HEK293 (cell line): ENCODE results near the gene SPEM3.

Experiments used
- CTCF ChIA-PET: fragments of 350-600 bp; formaldehyde crosslinking; extraction: SDS; loops from one replicate; lab custom pipeline; 2021; ENCODE audit warnings: antibody characterized with exemption; lab: Yijun Ruan, JAX
- POLR2A ChIA-PET: fragments of 300-600 bp; formaldehyde crosslinking; extraction: SDS; loops from one replicate; lab custom pipeline; 2020; ENCODE audit warnings: antibody characterized with exemption, inconsistent platforms; lab: Yijun Ruan, JAX
- H3K27ac ChIP-seq: fragments of 200-500 bp; sonication (Bioruptor generic); 2 replicates; pipeline ENCODE4 v1.5.1; 2014; ENCODE audit warnings: low read depth, low read length, control low read depth, inconsistent platforms; ENCODE audit errors: extremely low read depth
- H3K36me3 ChIP-seq, 2 experiments: fragments of 200-500 bp in 1 of 2; sonication (Bioruptor generic) in 1 of 2; 1 replicate in 1 of 2; 2 replicates in 1 of 2; pipeline ENCODE4 v1.5.1; 2014 to 2017; ENCODE audit warnings: inconsistent platforms in 2 of 2, low read length in 2 of 2; ENCODE audit not compliant: control insufficient read depth in 2 of 2, insufficient read depth in 1 of 2
- H3K4me1 ChIP-seq: fragments of 200-500 bp; sonication (Bioruptor generic); 2 replicates; pipeline ENCODE4 v1.5.1; 2014; ENCODE audit warnings: mild to moderate bottlenecking, low read length, inconsistent platforms; ENCODE audit not compliant: control insufficient read depth, insufficient read depth
- H3K4me3 ChIP-seq: 2 replicates; pipeline ENCODE4 v1.5.1; 2011; ENCODE audit warnings: low read depth, mild to moderate bottlenecking, control low read depth, low read length, moderate library complexity
- H3K9me3 ChIP-seq: fragments of 200-500 bp; sonication (Bioruptor generic); 2 replicates; pipeline ENCODE4 v1.5.1; 2014; ENCODE audit warnings: low read depth, low read length, inconsistent platforms; ENCODE audit not compliant: control insufficient read depth, insufficient read depth
- IKZF3 ChIP-seq: fragments of 450-650 bp; IDR thresholded peaks from 2 replicates; pipeline ENCODE4 v1.5.0; 2018; ENCODE audit warnings: missing biosample characterization, mild to moderate bottlenecking, missing genetic modification characterization, moderate library complexity
- PRDM1 ChIP-seq: fragments of 450-650 bp; formaldehyde crosslinking; IDR thresholded peaks from 2 replicates; pipeline ENCODE4; 2016; ENCODE audit warnings: missing biosample characterization, missing genetic modification characterization
- WT1 ChIP-seq: fragments of 450-650 bp; formaldehyde crosslinking; IDR thresholded peaks from 2 replicates; pipeline ENCODE4 v1.5.1; 2016; ENCODE audit warnings: missing biosample characterization, missing genetic modification characterization
- YY2 ChIP-seq: fragments of 450-650 bp; formaldehyde crosslinking; IDR thresholded peaks from 2 replicates; pipeline ENCODE4 v1.5.1; 2016; ENCODE audit warnings: missing biosample characterization, missing genetic modification characterization
- ZBTB48 ChIP-seq: fragments of 450-650 bp; formaldehyde crosslinking; IDR thresholded peaks from 2 replicates; pipeline ENCODE4 v1.5.1; 2016; ENCODE audit warnings: missing biosample characterization, missing genetic modification characterization
- ZFP37 ChIP-seq: fragments of 450-650 bp; formaldehyde crosslinking; IDR thresholded peaks from 2 replicates; pipeline ENCODE4 v1.5.1; 2016; ENCODE audit warnings: missing biosample characterization, missing genetic modification characterization
- ZFP69B ChIP-seq: fragments of 450-650 bp; formaldehyde crosslinking; IDR thresholded peaks from 2 replicates; pipeline ENCODE4 v1.5.1; 2016; ENCODE audit warnings: missing biosample characterization, missing genetic modification characterization
- ZNF302 ChIP-seq: fragments of 450-650 bp; formaldehyde crosslinking; IDR thresholded peaks from 2 replicates; pipeline ENCODE4 v1.5.1; 2016; ENCODE audit warnings: missing biosample characterization, missing genetic modification characterization, low read depth
- ZNF341 ChIP-seq: fragments of 450-650 bp; formaldehyde crosslinking; IDR thresholded peaks from 2 replicates; pipeline ENCODE4; 2016; ENCODE audit warnings: low read depth, missing biosample characterization, missing genetic modification characterization
- ZNF37A ChIP-seq: fragments of 450-650 bp; IDR thresholded peaks from 2 replicates; pipeline ENCODE4 v1.5.1; 2018; ENCODE audit warnings: missing biosample characterization, missing genetic modification characterization
- ZNF623 ChIP-seq: fragments of 450-650 bp; formaldehyde crosslinking; IDR thresholded peaks from 2 replicates; pipeline ENCODE4 v1.5.1; 2016; ENCODE audit warnings: missing biosample characterization, missing genetic modification characterization
- ZNF830 ChIP-seq: fragments of 450-650 bp; IDR thresholded peaks from 2 replicates; pipeline ENCODE4 v1.5.0; 2018; ENCODE audit warnings: missing biosample characterization, missing genetic modification characterization, low read depth, mild to moderate bottlenecking, moderate library complexity
- ZNF843 ChIP-seq: fragments of 450-650 bp; formaldehyde crosslinking; IDR thresholded peaks from 2 replicates; pipeline ENCODE4 v1.5.1; 2016; ENCODE audit warnings: missing biosample characterization, missing genetic modification characterization
- ZSCAN16 ChIP-seq: fragments of 450-650 bp; formaldehyde crosslinking; IDR thresholded peaks from 2 replicates; pipeline ENCODE4 v1.5.1; 2016; ENCODE audit warnings: missing biosample characterization, missing genetic modification characterization
- TF ChIP-seq, protein P1 (sequence below): fragments of 450-650 bp; formaldehyde crosslinking; IDR thresholded peaks from 2 replicates; pipeline ENCODE4 v1.5.1; 2016; ENCODE audit warnings: missing biosample characterization, missing genetic modification characterization
- TF ChIP-seq, protein P2 (sequence below): fragments of 450-650 bp; formaldehyde crosslinking; optimal IDR thresholded peaks from 2 replicates; pipeline ENCODE3; 2016; ENCODE audit warnings: missing biosample characterization, mild to moderate bottlenecking, missing genetic modification characterization

The SPEM3 gene

DNA sequence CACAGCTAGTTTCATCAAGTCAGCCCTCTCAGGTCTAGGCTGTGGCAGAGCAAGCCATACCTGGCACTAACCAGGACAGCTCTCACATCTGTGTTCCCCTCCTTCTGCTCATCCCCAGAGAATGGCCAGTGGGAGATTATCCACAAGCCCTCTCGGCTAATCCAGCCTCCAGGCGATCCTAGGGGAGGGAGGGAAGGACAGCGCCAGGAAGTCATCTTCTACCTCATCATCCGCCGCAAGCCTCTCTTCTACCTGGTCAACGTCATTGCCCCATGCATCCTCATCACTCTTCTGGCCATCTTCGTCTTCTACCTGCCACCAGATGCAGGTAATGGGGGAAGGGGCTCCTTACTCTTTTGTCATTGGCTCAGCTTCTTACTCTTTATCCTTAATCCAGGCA lies 19.8 kb downstream of the SPEM3 start (continued):
- TF ChIP-seq ZBTB48 (no peak), ZFP37 (tag by site-specific recombination) (no peak), ZNF37A (tag by site-specific recombination) (no peak)

DNA sequence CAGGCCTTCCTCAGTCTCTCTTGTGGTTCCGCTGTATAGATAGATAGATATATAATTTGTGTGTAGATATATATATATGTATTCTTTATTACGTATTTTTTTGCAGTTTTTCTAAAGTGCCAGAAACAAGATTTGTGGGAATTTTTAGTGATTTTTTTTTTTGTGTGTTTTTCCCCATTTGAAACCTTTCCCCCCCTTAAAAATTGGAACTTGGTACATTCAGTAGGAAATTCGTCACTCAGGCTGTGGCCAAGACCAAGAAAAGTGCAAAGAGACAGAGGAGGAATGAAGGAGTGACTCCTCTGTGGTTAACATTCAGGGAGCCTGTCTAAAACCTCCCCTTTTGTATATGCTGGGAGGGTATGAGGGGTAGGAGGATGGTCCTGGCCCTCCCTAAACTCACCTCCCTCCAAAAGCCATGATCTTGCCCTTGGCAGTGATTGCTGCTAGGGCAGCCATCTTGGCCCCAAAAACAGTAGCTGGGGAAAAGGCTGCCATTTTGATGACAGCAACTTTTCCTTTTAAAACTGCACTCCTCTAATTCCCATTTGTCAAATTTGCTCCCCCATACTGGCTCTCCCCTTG lies 31.4 kb downstream of the SPEM3 start:
- Histone ChIP-seq H3K36me3 (peaks cover 3 to 30% of the 10 kb centered on the region in 2 experiments; a peak in 2 of 3 replicates), H3K4me1 (no peaks in the 10 kb centered on the region), H3K9me3 (no peaks in the 10 kb centered on the region), H3K4me3 (no peak overlapping the region), H3K27ac (no peak overlapping the region)
- ChIA-PET CTCF (no interaction called here), POLR2A (no interaction called here)
- TF ChIP-seq ZNF302 (no peak), WT1 (tag by site-specific recombination) (peak; percentile 76), ZNF830 (tag by site-specific recombination) (no peak), YY2 (tag by site-specific recombination) (peak; percentile 51; the same call in 1 of the 2 replicates), ZNF843 (tag by site-specific recombination) (no peak)
- TF ChIP-seq, protein P1, sequence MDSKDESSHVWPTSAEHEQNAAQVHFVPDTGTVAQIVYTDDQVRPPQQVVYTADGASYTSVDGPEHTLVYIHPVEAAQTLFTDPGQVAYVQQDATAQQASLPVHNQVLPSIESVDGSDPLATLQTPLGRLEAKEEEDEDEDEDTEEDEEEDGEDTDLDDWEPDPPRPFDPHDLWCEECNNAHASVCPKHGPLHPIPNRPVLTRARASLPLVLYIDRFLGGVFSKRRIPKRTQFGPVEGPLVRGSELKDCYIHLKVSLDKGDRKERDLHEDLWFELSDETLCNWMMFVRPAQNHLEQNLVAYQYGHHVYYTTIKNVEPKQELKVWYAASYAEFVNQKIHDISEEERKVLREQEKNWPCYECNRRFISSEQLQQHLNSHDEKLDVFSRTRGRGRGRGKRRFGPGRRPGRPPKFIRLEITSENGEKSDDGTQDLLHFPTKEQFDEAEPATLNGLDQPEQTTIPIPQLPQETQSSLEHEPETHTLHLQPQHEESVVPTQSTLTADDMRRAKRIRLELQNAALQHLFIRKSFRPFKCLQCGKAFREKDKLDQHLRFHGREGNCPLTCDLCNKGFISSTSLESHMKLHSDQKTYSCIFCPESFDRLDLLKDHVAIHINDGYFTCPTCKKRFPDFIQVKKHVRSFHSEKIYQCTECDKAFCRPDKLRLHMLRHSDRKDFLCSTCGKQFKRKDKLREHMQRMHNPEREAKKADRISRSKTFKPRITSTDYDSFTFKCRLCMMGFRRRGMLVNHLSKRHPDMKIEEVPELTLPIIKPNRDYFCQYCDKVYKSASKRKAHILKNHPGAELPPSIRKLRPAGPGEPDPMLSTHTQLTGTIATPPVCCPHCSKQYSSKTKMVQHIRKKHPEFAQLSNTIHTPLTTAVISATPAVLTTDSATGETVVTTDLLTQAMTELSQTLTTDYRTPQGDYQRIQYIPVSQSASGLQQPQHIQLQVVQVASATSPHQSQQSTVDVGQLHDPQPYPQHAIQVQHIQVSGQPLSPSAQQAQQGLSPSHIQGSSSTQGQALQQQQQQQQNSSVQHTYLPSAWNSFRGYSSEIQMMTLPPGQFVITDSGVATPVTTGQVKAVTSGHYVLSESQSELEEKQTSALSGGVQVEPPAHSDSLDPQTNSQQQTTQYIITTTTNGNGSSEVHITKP = peak; percentile 80

DNA sequence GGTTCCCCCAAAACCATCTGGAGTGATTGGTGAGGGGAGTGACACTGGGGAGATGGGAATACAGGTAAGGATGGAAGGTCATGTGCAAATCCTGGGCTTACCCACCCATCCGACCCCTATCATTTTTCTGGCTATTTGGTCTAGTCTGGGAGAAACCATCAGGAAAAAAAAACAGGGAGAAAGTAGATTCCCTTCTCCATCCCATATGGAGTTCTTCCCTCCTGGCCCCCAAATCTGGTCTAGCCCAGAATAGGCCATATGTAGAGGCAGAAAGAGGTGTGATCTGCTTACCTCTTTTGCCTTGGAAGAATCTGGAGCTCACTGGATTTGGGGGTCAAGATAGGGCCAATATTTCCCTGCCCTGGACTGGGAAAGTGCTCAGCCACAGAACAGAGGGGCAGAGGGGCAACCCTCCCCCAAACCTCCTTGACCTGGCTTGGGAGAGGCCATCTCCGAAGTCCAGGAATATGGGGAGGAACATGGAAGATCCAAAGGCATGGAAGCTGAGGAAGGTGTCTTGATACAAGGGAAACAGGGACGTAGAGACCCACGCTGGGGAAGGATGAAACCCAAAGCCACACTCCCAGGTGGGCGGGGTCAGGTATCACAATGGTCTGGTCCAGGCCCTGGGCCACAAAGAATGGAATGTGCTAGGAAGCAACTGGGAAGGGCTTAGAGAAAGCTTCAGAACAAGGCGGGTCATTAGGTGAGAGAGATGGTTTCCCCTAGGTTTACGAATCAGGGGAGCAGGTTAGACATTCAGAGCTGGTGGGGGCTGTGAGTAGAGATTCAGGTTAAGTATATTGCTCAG lies 32.4 kb downstream of the SPEM3 start:
- Histone ChIP-seq H3K4me3 (no peak overlapping the region), H3K27ac (no peak overlapping the region), H3K4me1 (no peaks in the 10 kb centered on the region), H3K36me3 (peaks cover 3 to 36% of the 10 kb centered on the region in 2 experiments; a peak in 2 of 3 replicates), H3K9me3 (no peaks in the 10 kb centered on the region)
- POLR2A ChIA-PET = interaction anchor here (1.2 to 1.4 kb wide), 2 partner anchors 23 to 131 kb away, joined by 3 to 5 read pairs; partner anchors contain the start of gene POLR2A
- TF ChIP-seq PRDM1 (tag by site-specific recombination) = 0 out of 2 replicates have a peak, but pooled peaks have one; percentile 40
- TF ChIP-seq ZNF341 (tag by site-specific recombination) = peak; percentile 36; the same call in 1 of the 2 replicates
- TF ChIP-seq, protein P2, sequence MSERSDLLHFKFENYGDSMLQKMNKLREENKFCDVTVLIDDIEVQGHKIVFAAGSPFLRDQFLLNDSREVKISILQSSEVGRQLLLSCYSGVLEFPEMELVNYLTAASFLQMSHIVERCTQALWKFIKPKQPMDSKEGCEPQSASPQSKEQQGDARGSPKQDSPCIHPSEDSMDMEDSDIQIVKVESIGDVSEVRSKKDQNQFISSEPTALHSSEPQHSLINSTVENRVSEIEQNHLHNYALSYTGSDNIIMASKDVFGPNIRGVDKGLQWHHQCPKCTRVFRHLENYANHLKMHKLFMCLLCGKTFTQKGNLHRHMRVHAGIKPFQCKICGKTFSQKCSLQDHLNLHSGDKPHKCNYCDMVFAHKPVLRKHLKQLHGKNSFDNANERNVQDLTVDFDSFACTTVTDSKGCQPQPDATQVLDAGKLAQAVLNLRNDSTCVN (tag by site-specific recombination) = no peak
- peak; percentile 14; the same call in 1 of the 2 replicates for TF ChIP-seq IKZF3
- TF ChIP-seq, protein P1 = peak; percentile 96
- no peak for TF ChIP-seq ZNF623 (tag by site-specific recombination)
- no peak for TF ChIP-seq ZFP69B (tag by site-specific recombination)
- TF ChIP-seq ZSCAN16 (tag by site-specific recombination) = no peak
- CTCF ChIA-PET = interaction anchor here (0.8 to 1.2 kb wide), 2 partner anchors 9 to 99 kb away, joined by 3 read pairs; no protein-coding TSS in a partner anchor
